A673 (cell line): ENCODE data around the gene RDX. TPM values are rescaled to one million over a fixed set of nuclear protein-coding genes. Genes with fewer than 3 reads are reported as not detected.
"Not testable (repeated sequence)": the region's sequence is repeated elsewhere in the genome, so short reads cannot be mapped to it uniquely, and the experiment has no call there.

ENCODE experiments used
- BruUV-seq: library from RNA; stranded (reverse); fragments of 400-500 nt; replicated peaks from 2 replicates; lab custom pipeline; 2021; lab: Mats Ljungman, UMichigan
- CTCF ChIA-PET: fragments of 300-600 bp; sonication (Branson Sonifier 250); formaldehyde crosslinking; loops from one replicate; lab custom pipeline; 2022; ENCODE audit warnings: antibody characterized with exemption; lab: Charles Lee
- POLR2A ChIA-PET: fragments of 300-600 bp; sonication (Branson Sonifier 250); formaldehyde crosslinking; loops from one replicate; lab custom pipeline; 2022; ENCODE audit warnings: antibody characterized with exemption; ENCODE audit not compliant: low non-redundant PET; lab: Charles Lee
- DNase-seq: peaks from one replicate; pipeline ENCODE4 v3.0.0-alpha.2; 2015; ENCODE audit warnings: low spot score
- H3K27ac ChIP-seq: fragments of 200-600 bp; sonication (generic); 2 replicates; pipeline ENCODE4 v1.5.1; 2016; ENCODE audit warnings: mixed run types, low read depth, mild to moderate bottlenecking, mixed read lengths, antibody characterized with exemption, low read length; ENCODE audit not compliant: poor library complexity, severe bottlenecking
- H3K27me3 ChIP-seq: fragments of 200-600 bp; sonication (generic); replicated peaks from 2 replicates; pipeline ENCODE4 v1.6.1; 2017; ENCODE audit warnings: mixed run types, low read depth, mild to moderate bottlenecking, mixed read lengths, antibody characterized with exemption, low read length; ENCODE audit not compliant: insufficient read depth, poor library complexity
- H3K36me3 ChIP-seq: fragments of 200-600 bp; sonication (generic); 2 replicates; pipeline ENCODE4 v1.6.1; 2016; ENCODE audit warnings: mixed run types, mild to moderate bottlenecking, mixed read lengths, antibody characterized with exemption, low read length; ENCODE audit not compliant: insufficient read depth, poor library complexity, severe bottlenecking
- H3K4me1 ChIP-seq: fragments of 200-600 bp; sonication (generic); 2 replicates; pipeline ENCODE4 v1.6.1; 2017; ENCODE audit warnings: mixed run types, mild to moderate bottlenecking, mixed read lengths, antibody characterized with exemption, low read length; ENCODE audit not compliant: insufficient read depth, poor library complexity, severe bottlenecking
- H3K4me3 ChIP-seq: fragments of 200-600 bp; sonication (generic); 2 replicates; pipeline ENCODE4 v1.5.1; 2016; ENCODE audit warnings: low read depth, mixed run types, mild to moderate bottlenecking, mixed read lengths, low read length; ENCODE audit not compliant: poor library complexity, severe bottlenecking
- H3K9me3 ChIP-seq: fragments of 200-600 bp; sonication (generic); 2 replicates; pipeline ENCODE4 v1.6.1; 2016; ENCODE audit warnings: mixed run types, low read depth, mild to moderate bottlenecking, mixed read lengths, antibody characterized with exemption, low read length; ENCODE audit not compliant: poor library complexity, severe bottlenecking
- CTCF ChIP-seq: fragments of 300-800, 200-600 bp; sonication (generic); conservative IDR thresholded peaks from 2 replicates; pipeline ENCODE4 v1.5.1; 2017; ENCODE audit warnings: low read depth, mild to moderate bottlenecking, antibody characterized with exemption, low read length, moderate library complexity, mixed read lengths
- EZH2 ChIP-seq: fragments of 200-600 bp; sonication (generic); IDR thresholded peaks from 2 replicates; pipeline ENCODE4 v1.6.1; 2017; ENCODE audit warnings: borderline replicate concordance, low read depth, mild to moderate bottlenecking, mixed read lengths, antibody characterized with exemption, low read length; ENCODE audit not compliant: poor library complexity, severe bottlenecking
- intact Hi-C: fragments of 100-400 bp; cut with micrococcal nuclease; formaldehyde crosslinking; loops from one replicate; pipeline ENCODE4 v1.10.0; 2022; ENCODE audit not compliant: unreplicated experiment
- total RNA-seq: library from RNA; stranded (reverse); gene quantifications from 2 replicates; pipeline ENCODE4 v1.2.3, GENCODE V29; 2021

RDX gene
- total RNA-seq, 1 experiment from 2014 or later = 395 TPM

- Histone ChIP-seq H3K27me3 (no peaks in the 10 kb centered on the region), H3K4me3 (no peak overlapping the region), H3K27ac (no peak overlapping the region), H3K9me3 (no peaks in the 10 kb centered on the region), H3K4me1 (peaks cover 48% of the 10 kb centered on the region), H3K36me3 (no peaks in the 10 kb centered on the region)
- no TSS peak for BruUV-seq
- ChIA-PET CTCF (no interaction called here), POLR2A (no interaction called here)
- intact Hi-C loops = no loop called here
- peak; percentile 47 for DNase-seq
- no peak for TF ChIP-seq EZH2
Measured at GRCh38 chr11:110196241-110196754, 100.1 kb downstream of the RDX start.

GRCh38 chr11:110194211-110194766 is 102.1 kb downstream of the RDX start:
- intact Hi-C loops, H3K9me3 ChIP-seq, H3K27ac ChIP-seq, BruUV-seq, H3K4me3 ChIP-seq, H3K27me3 ChIP-seq, POLR2A ChIA-PET, H3K36me3 ChIP-seq: not testable (repeated sequence)
- CTCF ChIA-PET = interaction anchor here (0.6 kb wide), 1 partner anchor 133 kb away, joined by 3 read pairs; no protein-coding TSS in a partner anchor
- peak; percentile 51 for DNase-seq
- peaks cover 28% of the 10 kb centered on the region for H3K4me1 ChIP-seq

GRCh38 chr11:110192604-110193282 is 103.7 kb downstream of the RDX start:
- intact Hi-C loops, H3K27ac ChIP-seq, H3K4me3 ChIP-seq, CTCF ChIA-PET, H3K36me3 ChIP-seq, BruUV-seq, POLR2A ChIA-PET, H3K9me3 ChIP-seq, H3K27me3 ChIP-seq: not testable (repeated sequence)
- H3K4me1 ChIP-seq = peaks cover 22% of the 10 kb centered on the region
- DNase-seq = peak; percentile 56

- H3K27ac ChIP-seq = no peak overlapping the region
- CTCF ChIA-PET = no interaction called here
- no peak for DNase-seq
- no TSS peak for BruUV-seq
- intact Hi-C loops = no loop called here
- peaks cover 20% of the 10 kb centered on the region for H3K4me1 ChIP-seq
- POLR2A ChIA-PET = no interaction called here
- TF ChIP-seq CTCF (no peak), EZH2 (no peak)
- H3K9me3 ChIP-seq = no peaks in the 10 kb centered on the region
- H3K4me3 ChIP-seq = no peak overlapping the region
- no peaks in the 10 kb centered on the region for H3K27me3 ChIP-seq
- H3K36me3 ChIP-seq = no peaks in the 10 kb centered on the region
Measured at GRCh38 chr11:110190885-110191284, 105.5 kb downstream of the RDX start.
